ENCODE results near the gene ABCA13.

The ABCA13 gene

DNA sequence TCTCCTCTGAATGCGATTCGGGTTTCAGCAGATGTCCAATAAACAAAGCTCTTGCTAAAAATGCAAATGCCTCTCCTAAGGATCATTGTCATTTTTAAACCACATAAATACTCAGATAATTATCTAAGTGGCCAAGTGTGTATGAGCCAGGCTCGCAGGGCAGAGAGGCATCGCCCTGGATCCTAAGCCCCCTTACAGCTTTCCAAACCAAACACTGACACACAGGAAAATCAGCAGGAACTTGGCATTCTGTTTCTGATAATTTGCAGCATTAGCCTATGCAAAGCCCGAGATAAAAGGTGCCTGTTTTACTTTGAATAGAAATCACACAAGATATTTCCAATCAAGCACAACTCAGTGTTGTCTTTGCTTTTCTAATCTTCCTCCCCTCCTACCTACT lies 134.4 kb downstream of the ABCA13 start:
- no peak for DNase-seq
- Histone ChIP-seq H3K27ac (no peak overlapping the region), H3K36me3 (replicated peaks) (no peaks in the 10 kb centered on the region), H3K4me3 (ENCODE audit: low read depth, low read length) (no peak overlapping the region), H3K27me3 (replicated peaks) (no peaks in the 10 kb centered on the region)
- in situ Hi-C loops (cut with HindIII; ENCODE audit: low pct_ligation_motif_present, low sequenced_read_pairs) = no loop called here
- TF ChIP-seq, protein P1, sequence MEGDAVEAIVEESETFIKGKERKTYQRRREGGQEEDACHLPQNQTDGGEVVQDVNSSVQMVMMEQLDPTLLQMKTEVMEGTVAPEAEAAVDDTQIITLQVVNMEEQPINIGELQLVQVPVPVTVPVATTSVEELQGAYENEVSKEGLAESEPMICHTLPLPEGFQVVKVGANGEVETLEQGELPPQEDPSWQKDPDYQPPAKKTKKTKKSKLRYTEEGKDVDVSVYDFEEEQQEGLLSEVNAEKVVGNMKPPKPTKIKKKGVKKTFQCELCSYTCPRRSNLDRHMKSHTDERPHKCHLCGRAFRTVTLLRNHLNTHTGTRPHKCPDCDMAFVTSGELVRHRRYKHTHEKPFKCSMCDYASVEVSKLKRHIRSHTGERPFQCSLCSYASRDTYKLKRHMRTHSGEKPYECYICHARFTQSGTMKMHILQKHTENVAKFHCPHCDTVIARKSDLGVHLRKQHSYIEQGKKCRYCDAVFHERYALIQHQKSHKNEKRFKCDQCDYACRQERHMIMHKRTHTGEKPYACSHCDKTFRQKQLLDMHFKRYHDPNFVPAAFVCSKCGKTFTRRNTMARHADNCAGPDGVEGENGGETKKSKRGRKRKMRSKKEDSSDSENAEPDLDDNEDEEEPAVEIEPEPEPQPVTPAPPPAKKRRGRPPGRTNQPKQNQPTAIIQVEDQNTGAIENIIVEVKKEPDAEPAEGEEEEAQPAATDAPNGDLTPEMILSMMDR (IDR thresholded peaks at IDR 0.05; ENCODE audit: low read depth, low read length, missing control alignments) = no peak

DNA sequence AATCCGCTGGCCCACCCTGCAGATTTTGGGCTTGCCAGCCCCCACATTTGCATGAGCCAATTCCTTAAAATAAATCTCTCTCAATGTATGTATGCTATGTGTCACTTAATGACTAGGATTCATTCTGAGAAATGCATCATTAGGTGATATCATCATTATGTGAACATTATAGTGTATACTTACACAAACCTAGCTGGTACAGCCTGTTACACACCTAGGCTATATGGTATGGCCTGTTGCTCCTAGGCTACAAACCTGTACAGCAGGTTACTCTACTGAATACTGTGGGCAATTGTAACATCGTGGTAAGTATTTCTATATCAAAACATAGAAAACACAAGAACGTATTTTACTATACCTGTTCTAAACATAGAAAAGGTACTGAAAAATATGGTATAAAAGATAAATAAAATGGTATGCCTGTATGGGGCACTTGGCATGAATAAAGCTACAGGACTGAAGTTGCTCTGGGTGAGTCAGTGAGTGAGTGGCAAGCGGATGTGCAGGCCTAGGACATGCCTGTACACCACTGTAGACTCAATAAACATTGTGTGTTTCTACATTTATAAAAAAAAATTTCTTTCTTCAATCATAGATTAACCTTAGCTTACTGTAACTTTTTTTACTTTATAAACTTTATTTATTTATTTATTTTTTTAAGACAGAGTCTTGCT lies 135.9 kb downstream of the ABCA13 start:
- no peak for DNase-seq
- TF ChIP-seq, protein P1 (IDR thresholded peaks at IDR 0.05; ENCODE audit: low read depth, low read length, missing control alignments) = no peak
- no peak overlapping the region for H3K27ac ChIP-seq
- in situ Hi-C loops (cut with HindIII; ENCODE audit: low pct_ligation_motif_present, low sequenced_read_pairs) = no loop called here
- H3K4me3 ChIP-seq (ENCODE audit: low read depth, low read length) = no peak overlapping the region
- no peaks in the 10 kb centered on the region for H3K27me3 ChIP-seq (replicated peaks)
- H3K36me3 ChIP-seq (replicated peaks) = no peaks in the 10 kb centered on the region

GRCh38 chr7:48309720-48310119 lies 138.5 kb downstream of the ABCA13 start:
- no peak overlapping the region for H3K4me3 ChIP-seq (ENCODE audit: low read depth, low read length)
- no peak for DNase-seq

GRCh38 chr7:48311464-48312100 lies 140.3 kb downstream of the ABCA13 start:
- Histone ChIP-seq H3K27me3 (replicated peaks) (no peaks in the 10 kb centered on the region), H3K27ac (no peak overlapping the region), H3K4me3 (ENCODE audit: low read depth, low read length) (no peak overlapping the region), H3K36me3 (replicated peaks) (no peaks in the 10 kb centered on the region)
- TF ChIP-seq, protein P1 (IDR thresholded peaks at IDR 0.05; ENCODE audit: low read depth, low read length, missing control alignments) = no peak
- DNase-seq = no peak
- in situ Hi-C loops (cut with HindIII; ENCODE audit: low pct_ligation_motif_present, low sequenced_read_pairs) = no loop called here

More at GRCh38 chr7:48309720-48310119, 138.5 kb downstream of the ABCA13 start:
- H3K36me3 ChIP-seq (replicated peaks) = no peaks in the 10 kb centered on the region
- no peak overlapping the region for H3K27ac ChIP-seq
- H3K27me3 ChIP-seq (replicated peaks) = no peaks in the 10 kb centered on the region
- in situ Hi-C loops (cut with HindIII; ENCODE audit: low pct_ligation_motif_present, low sequenced_read_pairs) = no loop called here
- TF ChIP-seq, protein P1 (IDR thresholded peaks at IDR 0.05; ENCODE audit: low read depth, low read length, missing control alignments) = no peak

- in situ Hi-C loops (cut with HindIII; ENCODE audit: low pct_ligation_motif_present, low sequenced_read_pairs) = no loop called here
- no peak for DNase-seq
- no peaks in the 10 kb centered on the region for H3K36me3 ChIP-seq (replicated peaks)
- no peak overlapping the region for H3K4me3 ChIP-seq (ENCODE audit: low read depth, low read length)
- H3K27me3 ChIP-seq (replicated peaks) = no peaks in the 10 kb centered on the region
- H3K27ac ChIP-seq = no peak overlapping the region
- TF ChIP-seq, protein P1 (IDR thresholded peaks at IDR 0.05; ENCODE audit: low read depth, low read length, missing control alignments) = no peak
Observed at GRCh38 chr7:48312151-48312550, 140.9 kb downstream of the ABCA13 start.
